Activated CD4-positive, alpha-beta T cell treated with anti-CD3 and anti-CD28 coated beads, Interleukin-2, amount 50 U/mL, for 16 hours (primary cell): ENCODE measurements around the gene PEAK3.

Experiments
- DNase-seq: peaks from one replicate; pipeline ENCODE4 v3.0.0-alpha.2; 2020

The PEAK3 gene

GRCh38 chr19:2315121-2315817 lies 33.3 kb upstream of the PEAK3 start:
- no peak for DNase-seq

DNA sequence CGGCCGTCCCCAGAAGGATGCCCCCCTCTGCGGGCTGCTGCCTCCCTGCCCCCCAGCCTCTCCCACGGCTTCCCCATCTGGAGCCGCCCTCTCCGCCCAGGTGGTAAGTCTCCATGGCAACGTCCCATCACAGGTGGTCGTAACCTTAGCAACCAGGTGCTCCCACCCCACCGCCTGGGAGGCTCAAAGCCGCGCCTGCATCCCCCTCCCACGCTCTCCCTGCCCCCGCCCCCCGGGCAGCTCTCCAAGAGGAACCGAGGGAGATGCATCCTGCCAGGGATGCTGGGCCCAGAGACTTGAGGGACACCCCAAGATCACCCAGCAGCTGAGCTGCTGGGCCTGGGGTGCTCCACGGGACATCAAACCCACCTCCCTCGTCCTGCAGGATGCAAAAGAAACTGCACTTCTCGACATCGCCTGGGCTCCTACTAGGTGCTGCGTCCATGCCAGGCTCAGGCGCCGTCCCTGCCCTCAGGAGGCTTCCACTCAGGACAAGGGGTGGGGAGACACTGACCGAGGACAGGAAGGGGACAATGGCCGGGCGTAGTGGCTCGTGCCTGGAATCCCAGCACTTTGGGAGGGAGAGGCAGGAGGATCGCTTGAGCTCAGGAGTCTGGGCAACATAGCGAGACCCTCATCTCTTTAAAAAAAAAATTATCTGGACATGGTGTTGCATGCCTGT lies 31.0 kb upstream of the PEAK3 start:
- no peak for DNase-seq

DNA sequence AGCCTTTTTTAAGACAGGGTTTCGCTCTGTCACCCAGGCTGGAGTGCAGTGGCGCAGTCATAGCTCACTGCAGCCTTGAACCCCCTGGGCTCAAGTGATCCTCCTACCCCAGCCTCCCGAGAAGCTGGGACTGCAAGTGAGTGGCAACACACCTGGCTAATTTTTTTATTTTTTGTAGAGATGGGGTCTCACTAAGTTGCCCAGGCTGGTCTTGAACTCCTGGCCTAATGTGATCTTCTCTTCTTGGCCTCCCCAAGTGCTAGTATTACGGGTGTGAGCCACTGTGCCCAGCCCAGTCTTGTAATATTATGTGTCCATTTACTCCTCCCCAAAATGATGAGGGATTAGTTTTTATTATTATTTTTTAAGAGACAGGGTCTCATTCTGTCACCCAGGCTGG lies 29.1 kb upstream of the PEAK3 start:
- no peak for DNase-seq

GRCh38 chr19:2309734-2310362 lies 27.9 kb upstream of the PEAK3 start:
- DNase-seq = no peak

GRCh38 chr19:2308114-2308556 lies 26.2 kb upstream of the PEAK3 start, which contains the start of gene LINGO3:
TSS of gene LINGO3 (minus strand) at chr19:2308154. CDS start at chr19:2291776, 16,378 bp downstream.
- no peak for DNase-seq

- no peak for DNase-seq
Measured at GRCh38 chr19:2307518-2308012, 25.6 kb upstream of the PEAK3 start.

DNA sequence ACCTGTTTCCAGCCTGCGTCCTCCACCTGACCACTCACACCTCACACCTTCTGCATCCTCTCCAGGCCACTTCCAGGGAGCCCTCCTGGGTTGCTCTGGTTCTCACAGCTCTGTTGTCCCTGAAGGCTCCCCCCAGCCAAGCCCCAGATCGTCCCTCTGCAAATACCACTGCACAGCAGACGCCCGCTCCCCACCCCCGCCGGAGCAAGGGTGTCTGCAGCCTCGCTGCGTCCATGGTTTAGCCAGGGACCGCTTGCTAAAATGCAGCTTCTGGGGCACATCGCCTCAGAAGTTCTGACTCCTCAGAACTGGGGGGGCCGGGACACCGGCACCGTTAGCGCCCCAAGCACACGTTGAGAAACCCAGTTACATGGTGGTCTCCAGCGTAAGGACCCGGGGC lies 25.0 kb upstream of the PEAK3 start:
- DNase-seq = no peak

- no peak for DNase-seq
Measured at GRCh38 chr19:2306281-2306806, 24.4 kb upstream of the PEAK3 start.

DNA sequence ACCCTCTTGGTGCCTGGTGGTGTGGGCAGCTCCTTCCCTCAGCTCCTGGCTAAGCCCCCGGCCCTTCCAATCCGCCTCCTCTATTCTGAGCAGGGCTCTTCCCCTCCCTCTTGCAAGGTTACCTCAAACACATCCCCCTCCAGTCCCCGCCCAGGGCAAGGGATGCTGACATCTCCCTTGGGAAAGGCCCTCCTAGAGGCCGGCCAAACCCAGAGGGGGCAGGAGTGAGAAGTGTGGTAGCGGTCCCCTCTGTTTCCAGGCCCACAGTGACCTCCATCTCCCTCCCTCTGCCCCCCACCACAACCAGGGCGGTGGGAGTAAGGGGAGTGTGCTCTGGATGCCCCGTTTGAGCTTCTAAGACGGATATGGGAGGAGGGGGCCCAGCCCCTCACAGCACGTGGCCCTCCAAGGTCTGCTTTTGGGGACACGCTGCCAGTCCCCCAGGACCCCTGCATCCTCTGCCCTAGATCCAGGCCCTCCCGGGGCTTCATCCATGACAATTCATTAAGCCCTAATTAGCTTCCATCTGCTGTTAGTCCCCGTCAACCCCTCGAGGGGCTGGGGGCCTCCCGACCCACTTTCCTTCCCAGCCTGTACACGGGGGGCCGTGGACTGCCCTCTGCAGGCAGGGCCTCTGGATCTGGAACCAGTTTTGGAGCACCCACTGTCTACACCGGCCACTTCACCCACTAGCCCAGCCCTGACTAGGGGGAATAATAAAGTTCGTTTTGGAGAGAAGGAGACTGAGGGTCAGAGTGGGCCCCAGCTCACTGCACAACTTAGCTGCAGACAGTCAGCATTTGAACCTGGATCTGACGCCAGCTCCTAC lies 23.7 kb upstream of the PEAK3 start:
- no peak for DNase-seq

- no peak for DNase-seq
Measured at GRCh38 chr19:2303211-2303798, 21.3 kb upstream of the PEAK3 start.

DNA sequence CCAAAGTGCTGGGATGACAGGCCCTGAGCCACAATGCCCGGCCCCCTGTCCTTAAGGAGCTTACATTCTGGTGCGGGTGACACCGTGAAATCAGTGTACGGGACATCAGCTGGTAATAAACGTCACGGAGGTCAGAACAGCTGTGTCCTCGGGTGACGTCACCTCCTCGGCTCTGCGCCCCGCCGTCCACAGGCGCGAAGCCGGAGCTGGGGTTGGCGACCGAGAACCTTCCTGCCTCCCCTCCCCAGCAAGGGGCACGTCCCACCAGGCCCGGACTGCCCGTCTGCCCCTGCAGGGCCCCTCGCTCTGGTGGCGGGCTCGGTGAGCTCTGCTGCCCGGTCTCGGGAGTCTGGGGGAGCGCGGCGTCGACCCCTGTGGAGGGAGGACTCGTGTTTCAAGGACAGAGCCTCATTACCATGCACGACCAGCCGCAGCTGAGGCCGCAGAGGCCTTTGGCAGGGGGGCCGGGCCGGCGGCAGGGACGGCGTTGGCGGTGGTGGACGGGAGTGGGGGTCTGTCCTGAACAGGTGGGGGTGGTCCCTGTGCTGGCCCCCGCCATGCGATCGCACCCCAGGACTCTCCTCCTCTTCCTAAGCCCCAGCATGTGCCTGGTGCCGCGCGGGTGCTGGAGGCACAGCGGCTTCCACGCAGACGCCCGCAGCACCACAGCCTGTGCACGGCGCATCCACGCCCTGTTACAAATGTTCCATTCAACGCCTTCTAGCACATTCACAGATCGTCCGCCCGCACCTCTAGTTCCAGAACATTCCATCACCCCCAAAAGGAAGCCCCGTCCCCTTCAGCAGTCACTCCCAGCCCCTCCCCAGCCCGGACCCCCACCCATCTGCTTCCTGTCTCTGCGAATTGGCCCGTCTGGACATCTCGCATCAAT lies 20.6 kb upstream of the PEAK3 start:
- no peak for DNase-seq

- no peak for DNase-seq
Measured at GRCh38 chr19:2300533-2300932, 18.6 kb upstream of the PEAK3 start.

GRCh38 chr19:2296141-2296540 lies 14.2 kb upstream of the PEAK3 start:
- DNase-seq = no peak

- no peak for DNase-seq
Measured at GRCh38 chr19:2294687-2295335, 12.8 kb upstream of the PEAK3 start.

GRCh38 chr19:2291185-2291751 lies 9.3 kb upstream of the PEAK3 start:
- no peak for DNase-seq

DNA sequence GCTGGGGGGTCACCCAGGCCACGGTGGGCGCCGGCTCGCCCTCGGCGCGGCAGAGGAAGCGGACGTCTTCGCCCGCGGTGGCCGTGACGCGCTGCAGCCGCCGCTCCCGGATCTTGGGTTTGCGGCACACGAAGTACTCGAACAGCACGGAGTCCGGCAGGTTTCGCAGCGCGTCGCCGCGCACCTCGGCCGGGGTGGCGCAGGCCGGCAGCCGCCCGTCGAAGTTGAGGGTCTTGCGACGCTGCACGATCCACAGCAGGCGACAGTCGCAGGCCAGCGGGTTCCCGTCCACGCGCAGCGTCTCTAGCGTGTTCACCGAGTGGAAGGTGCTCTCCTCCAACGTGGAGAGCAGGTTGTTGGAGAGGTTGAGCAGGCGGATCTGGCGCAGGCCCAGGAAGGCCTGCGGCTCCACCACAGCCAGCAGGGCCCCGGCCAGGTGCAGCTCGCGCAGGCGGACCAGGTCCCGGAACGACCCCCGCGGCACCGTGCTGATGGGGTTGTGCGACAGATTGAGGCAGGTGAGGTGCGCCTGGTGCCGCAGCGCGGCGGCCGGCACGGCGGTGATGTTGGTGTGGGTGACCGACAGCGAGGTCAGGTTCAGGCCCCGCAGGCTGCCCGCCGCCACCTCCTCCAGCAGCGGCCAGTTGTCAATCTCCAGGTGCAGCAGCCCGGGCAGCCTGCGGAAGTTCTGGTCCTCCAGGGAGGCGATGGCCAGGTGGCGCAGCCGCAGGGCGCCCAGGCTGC lies 8.6 kb upstream of the PEAK3 start:
- DNase-seq = no peak

DNA sequence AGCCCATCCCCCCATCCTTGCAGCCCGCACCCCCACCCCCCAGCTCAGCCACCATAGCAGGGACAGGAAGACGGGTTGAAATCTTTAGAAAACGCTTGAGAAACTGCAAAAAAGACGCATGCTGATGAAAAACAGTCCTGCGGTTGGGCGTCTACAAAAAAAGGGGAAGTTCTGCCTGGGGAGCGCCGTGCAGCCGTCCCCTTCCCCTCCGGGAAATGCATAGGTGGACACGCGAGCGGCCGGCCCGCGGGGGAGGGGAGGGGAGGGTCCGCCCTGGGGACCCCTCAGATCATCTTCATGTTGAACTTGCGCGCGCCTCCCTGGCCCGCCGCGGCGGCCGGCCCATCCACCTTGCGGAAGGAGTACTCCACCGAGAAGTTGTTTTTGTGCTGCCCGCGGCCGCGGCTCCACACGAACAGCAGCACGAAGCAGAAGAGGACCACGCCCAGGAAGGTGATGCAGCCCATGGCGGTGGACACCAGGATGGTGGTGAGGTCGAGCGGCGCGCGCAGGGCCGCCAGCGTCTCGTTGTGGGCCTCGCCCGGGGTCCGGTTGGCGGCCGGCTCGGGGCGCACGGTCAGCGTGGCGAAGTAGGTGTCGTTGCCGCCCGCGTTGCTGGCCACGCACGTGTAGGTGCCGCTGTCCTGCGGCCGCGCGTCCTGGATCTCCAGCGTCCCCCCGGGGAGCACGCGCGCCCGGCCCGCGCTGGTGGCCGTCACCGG lies 7.9 kb upstream of the PEAK3 start:
- peak; percentile 63 for DNase-seq

- DNase-seq = no peak
Measured at GRCh38 chr19:2288818-2289713, 7.1 kb upstream of the PEAK3 start.
